HK-2 (cell line): ENCODE data around the gene PRKAB1.

Source experiments
- DNase-seq: peaks from one replicate; pipeline ENCODE4 v3.0.0-alpha.2; 2018; ENCODE audit not compliant: unreplicated experiment

The PRKAB1 gene

GRCh38 chr12:119712721-119713120 is 44.8 kb downstream of the PRKAB1 start:
- DNase-seq: no peak

GRCh38 chr12:119713551-119714031 is 45.7 kb downstream of the PRKAB1 start:
- no peak for DNase-seq

- no peak for DNase-seq
Observed at GRCh38 chr12:119714614-119715267, 46.8 kb downstream of the PRKAB1 start.

GRCh38 chr12:119715268-119715620 is 47.3 kb downstream of the PRKAB1 start:
- no peak for DNase-seq

- DNase-seq: no peak
Observed at GRCh38 chr12:119718141-119718540, 50.2 kb downstream of the PRKAB1 start.

- no peak for DNase-seq
Observed at GRCh38 chr12:119720349-119720748, 52.4 kb downstream of the PRKAB1 start.

GRCh38 chr12:119721306-119721705 is 53.4 kb downstream of the PRKAB1 start:
- no peak for DNase-seq

GRCh38 chr12:119725523-119725922 is 57.6 kb downstream of the PRKAB1 start:
- no peak for DNase-seq

GRCh38 chr12:119727600-119728443 is 59.9 kb downstream of the PRKAB1 start:
- DNase-seq: no peak

GRCh38 chr12:119728444-119728745 is 60.5 kb downstream of the PRKAB1 start:
- no peak for DNase-seq

GRCh38 chr12:119729871-119730270 is 61.9 kb downstream of the PRKAB1 start:
- DNase-seq: no peak

GRCh38 chr12:119730381-119730780 is 62.4 kb downstream of the PRKAB1 start:
- DNase-seq: no peak
